AG09319 (cell line): ENCODE results near the gene FREM2.

ENCODE experiments used
- DNase-seq: peaks from one replicate; pipeline ENCODE4 v3.0.0-alpha.2; 2010; ENCODE audit warnings: low read depth; ENCODE audit errors: extremely low read depth
- TF ChIP-seq, protein P1 (sequence below): IDR thresholded peaks from 2 replicates; pipeline ENCODE4 v1.5.1; 2011; ENCODE audit warnings: low read depth, mild to moderate bottlenecking, inconsistent platforms, low read length, moderate library complexity

The FREM2 gene

DNA sequence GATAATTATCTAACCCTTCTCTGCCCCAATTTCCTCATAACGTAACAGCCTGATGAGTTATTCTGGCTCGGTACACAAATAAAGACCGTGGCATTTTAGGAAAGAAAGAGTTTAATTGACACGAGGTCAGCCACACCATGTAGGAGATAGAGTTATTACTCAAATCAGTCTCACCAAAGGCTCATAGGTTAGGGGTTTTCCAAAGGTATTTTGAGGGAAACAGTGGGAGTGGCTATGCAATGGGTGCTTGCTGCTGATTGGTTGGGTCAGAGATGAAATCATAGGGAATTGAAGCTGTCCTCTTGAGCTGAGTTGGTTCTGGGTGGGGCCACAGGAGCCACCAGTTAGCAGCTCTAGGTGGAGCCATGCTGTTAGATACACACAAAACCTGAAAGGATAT, 137.5 kb downstream of the FREM2 start:
- TF ChIP-seq, protein P1, sequence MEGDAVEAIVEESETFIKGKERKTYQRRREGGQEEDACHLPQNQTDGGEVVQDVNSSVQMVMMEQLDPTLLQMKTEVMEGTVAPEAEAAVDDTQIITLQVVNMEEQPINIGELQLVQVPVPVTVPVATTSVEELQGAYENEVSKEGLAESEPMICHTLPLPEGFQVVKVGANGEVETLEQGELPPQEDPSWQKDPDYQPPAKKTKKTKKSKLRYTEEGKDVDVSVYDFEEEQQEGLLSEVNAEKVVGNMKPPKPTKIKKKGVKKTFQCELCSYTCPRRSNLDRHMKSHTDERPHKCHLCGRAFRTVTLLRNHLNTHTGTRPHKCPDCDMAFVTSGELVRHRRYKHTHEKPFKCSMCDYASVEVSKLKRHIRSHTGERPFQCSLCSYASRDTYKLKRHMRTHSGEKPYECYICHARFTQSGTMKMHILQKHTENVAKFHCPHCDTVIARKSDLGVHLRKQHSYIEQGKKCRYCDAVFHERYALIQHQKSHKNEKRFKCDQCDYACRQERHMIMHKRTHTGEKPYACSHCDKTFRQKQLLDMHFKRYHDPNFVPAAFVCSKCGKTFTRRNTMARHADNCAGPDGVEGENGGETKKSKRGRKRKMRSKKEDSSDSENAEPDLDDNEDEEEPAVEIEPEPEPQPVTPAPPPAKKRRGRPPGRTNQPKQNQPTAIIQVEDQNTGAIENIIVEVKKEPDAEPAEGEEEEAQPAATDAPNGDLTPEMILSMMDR: no peak
- DNase-seq: no peak

DNA sequence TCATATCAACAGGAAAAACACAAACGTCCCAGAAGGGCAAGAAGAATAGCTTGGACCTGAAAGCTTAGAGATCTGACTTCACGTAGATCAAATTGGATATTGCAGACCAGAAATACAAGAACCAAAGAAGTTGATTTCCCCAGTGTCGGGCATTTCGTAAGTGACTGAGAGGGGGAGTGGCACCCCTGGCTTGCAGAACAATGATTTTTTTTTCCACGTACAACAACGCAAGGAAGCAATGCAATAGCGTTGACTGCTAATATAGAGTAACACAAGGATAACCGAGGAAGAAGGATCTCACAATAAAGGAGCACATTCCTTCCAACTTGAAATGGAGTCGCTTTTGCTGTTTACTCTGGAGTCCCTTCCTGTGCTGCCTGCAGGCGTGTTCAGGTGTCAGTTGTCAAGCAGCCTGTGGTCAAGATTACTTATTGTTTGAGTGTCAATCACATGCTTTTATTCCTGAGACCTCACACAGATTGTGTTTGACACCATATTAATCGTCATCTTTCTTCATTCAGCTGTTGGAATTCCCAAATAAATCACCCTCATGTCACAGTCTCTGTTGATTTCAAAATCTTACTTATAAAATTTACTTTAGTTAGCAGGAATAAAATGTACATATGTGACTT, 139.4 kb downstream of the FREM2 start:
- TF ChIP-seq, protein P1: no peak
- DNase-seq: no peak

DNA sequence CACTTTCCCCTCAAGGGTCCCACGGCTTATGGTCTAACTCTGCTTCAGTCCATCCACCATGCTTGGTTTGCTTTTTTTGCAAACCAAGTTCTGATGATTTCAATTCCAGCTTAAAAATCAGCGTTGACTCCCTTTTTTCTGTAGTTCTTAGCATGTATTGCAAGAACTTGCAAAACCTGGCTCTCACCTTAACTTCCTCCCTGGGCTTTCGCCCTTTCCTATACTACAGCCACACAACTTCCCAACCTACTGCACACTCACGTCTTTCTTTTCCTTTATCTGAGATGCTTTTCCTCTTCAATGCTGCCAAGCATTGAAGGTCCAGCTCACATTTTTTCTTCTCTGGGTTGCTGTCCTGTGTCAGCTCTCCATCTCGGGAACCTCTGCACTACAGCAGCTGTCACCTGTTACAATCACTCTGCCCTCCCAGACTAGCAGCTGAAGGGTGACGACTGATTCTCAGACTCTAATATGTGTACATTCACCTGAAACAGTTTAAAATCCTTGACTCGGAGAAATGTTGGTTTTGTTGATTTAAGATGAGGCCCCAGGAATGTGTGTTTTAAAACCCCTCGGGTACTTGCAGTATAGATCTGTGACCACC, 143.7 kb downstream of the FREM2 start:
- DNase-seq: no peak
- TF ChIP-seq, protein P1: no peak

DNA sequence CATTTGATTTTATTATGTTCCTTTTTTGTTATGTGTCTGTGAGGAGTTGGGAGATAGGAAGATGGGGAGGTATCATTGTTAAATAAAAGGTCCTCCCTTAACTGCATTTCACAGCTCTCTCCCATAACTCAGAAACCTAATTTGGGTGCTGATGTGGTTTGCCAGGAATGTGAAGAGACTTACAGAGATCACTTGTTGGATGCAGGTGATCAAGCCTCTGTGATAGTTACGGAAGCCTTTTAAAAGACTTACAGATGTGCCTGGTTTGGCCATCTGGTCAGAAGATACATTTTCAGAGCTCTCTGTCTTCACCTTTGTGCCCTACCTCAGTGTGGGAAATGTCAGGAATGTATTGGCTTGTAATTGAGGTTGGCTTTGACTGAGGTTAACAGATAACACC, 157.7 kb downstream of the FREM2 start:
- TF ChIP-seq, protein P1: no peak

DNA sequence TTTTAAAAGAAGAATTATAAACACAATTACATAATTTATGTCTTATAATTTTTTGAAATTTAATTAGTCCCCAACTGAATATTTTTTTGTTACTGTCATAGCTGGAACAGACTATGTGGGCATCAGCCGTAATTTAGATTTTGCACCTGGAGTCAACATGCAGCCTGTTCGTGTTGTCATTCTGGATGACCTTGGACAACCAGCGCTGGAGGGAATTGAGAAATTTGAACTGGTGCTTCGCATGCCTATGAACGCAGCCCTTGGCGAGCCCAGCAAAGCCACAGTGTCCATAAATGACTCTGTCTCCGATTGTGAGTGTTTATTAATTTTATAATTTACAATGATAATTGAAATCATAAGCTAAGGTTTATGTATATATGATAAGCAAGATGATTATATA, 161.5 kb downstream of the FREM2 start:
- TF ChIP-seq, protein P1: no peak
- no peak for DNase-seq

More for the DNA sequence above, 157.7 kb downstream of the FREM2 start:
- no peak for DNase-seq

DNA sequence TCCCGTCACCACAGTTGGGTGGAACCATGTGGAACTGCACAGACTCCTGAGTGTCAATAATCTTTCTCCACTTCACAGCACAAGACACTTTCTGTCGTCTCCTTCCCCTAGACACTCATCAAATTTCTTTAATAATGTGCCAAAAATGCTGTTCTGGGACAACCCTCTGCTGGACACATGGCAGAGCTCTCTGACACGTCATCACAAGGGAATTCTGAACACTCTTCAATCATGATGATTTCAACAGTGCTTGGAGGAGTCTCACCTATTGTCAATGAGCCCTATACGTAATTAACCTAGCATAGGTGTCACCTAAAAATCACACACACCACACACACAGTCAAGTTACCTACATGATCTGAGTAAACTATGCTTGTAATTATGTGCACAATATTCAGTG, 162.4 kb downstream of the FREM2 start:
- TF ChIP-seq, protein P1: no peak
- no peak for DNase-seq

DNA sequence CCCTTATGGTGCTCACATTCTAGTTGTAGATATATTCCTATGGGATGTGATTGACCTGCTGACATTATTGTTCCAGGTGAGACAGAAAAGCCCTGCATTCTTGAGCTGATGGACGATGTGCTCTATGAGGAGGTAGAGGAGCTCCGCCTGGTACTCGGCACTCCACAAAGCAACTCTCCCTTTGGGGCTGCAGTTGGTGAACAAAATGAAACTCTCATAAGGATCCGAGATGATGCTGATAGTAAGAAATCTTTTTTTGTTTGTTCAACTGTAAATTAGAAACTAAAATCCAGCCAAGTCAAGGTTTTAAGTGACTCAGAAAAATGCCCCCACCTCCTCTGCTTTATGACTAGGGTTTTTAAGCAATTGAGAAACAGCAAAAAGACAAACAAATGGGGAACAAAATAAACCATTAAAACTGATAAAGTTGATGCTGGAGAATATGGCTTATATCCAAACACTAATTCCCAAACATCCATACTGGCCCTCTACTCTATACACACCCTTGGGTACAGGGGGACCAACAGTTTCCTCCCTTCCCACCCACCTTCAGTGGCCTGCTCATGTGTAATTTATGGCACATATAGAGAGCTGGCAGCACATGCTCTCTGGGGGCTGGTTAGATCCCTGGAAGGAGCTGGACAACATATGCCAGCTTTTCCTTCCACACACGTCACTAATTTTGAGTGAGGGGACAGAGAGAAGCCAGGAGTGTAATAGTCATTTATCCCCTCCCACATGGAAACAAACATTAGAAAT, 164.2 kb downstream of the FREM2 start:
- DNase-seq: no peak
- TF ChIP-seq, protein P1: no peak
